Right lobe of liver (tissue), 6 donors: ENCODE data around the gene ITGA4. TPM values are rescaled to one million over a fixed set of nuclear protein-coding genes. Genes with fewer than 3 reads are reported as not detected.

Source experiments
- ATAC-seq, 4 donors: fragments of 200-7000 bp; cut with Tn5 transposase; one replicate each; pipeline ENCODE4 v1.9.1; 2020; ENCODE audit warnings: mild to moderate bottlenecking in 4 of 4, moderate library complexity in 4 of 4
- DNase-seq, 3 donors: peaks; one replicate each; pipeline ENCODE4 v3.0.0-alpha.2; 2020
- H3K27ac ChIP-seq, 3 donors: fragments of 200-600 bp; one replicate each; pipeline ENCODE4 v1.8.0; 2022
- H3K27me3 ChIP-seq, 2 donors: fragments of 200-600 bp; one replicate each; pipeline ENCODE4 v1.8.0; 2022
- H3K36me3 ChIP-seq, 4 donors: fragments of 200-600 bp; sonication (generic) in 1 of 4; one replicate each; pipeline versions ENCODE4 v1.5.1 to v1.8.0; 2017 to 2022; ENCODE audit warnings: control low read depth in 1 of 4
- H3K4me1 ChIP-seq, 4 donors: fragments of 200-600 bp; sonication (generic) in 1 of 4; one replicate each; pipeline versions ENCODE4 v1.5.1 to v1.8.0; 2017 to 2022; ENCODE audit warnings: control low read depth in 1 of 4
- H3K4me3 ChIP-seq, 3 donors: fragments of 200-600 bp; one replicate each; pipeline ENCODE4 v1.8.0; 2022
- H3K9me3 ChIP-seq, 4 donors: fragments of 200-600 bp; sonication (generic) in 1 of 4; one replicate each; pipeline versions ENCODE4 v1.5.1 to v1.8.0; 2017 to 2022; ENCODE audit warnings: control low read depth in 1 of 4
- POLR2A ChIP-seq: fragments of 450-650 bp; IDR thresholded peaks from one replicate; pipeline ENCODE4 v1.6.1; 2017; ENCODE audit warnings: antibody characterized with exemption, mild to moderate bottlenecking
- WGBS: methylation state at CpG from one replicate; pipeline ENCODE4 v1.1.6; 2018; ENCODE audit warnings: low coverage, low lambda C conversion rate; ENCODE audit not compliant: insufficient coverage; ENCODE audit errors: missing lambda C conversion rate; 5-methylcytosine and 5-hydroxymethylcytosine counted together
- intact Hi-C, 2 donors: fragments of 100-400 bp; cut with DNase I; formaldehyde crosslinking; loops; one replicate each; pipeline versions ENCODE4 v1.11.2 to v1.14.1; 2022
- total RNA-seq, 6 experiments: library from RNA; depleted of rRNA in 2 of 6; stranded (reverse); fragments of >200 nt in 2 of 6; fragmentation: NEBNext Ultra II Directional in 3 of 6; extraction: Animal tissue kit (Norgen Biotek cat#: 25700) in 3 of 6; gene quantifications; one replicate each; pipeline versions ENCODE4 v1.1.0 to v1.2.4, GENCODE V29; 2016 to 2023
- TF ChIP-seq, protein P1 (sequence below), 4 donors: fragments of 200-600 bp in 3 of 4; fragments of 450-650 bp in 1 of 4; IDR thresholded peaks; one replicate each; pipeline versions ENCODE4 v1.5.1 to v1.8.0; 2016 to 2022; ENCODE audit warnings: antibody characterized with exemption in 4 of 4, mild to moderate bottlenecking in 2 of 4
- donor health status: DM: no; HTN: yes; CAD: no.
- donor health status: DM: no; HTN: no; CAD: no.
- donor health status: DM: no; HTN: no; CAD: no.
- donor health status: DM: no; HTN: yes; CAD: no.
- donor health status: DM: no; HTN: yes; CAD: no.

Gene ITGA4
- total RNA-seq, 6 experiments from 2014 or later = 1.2 to 7.4 (median 3.6) TPM

DNA sequence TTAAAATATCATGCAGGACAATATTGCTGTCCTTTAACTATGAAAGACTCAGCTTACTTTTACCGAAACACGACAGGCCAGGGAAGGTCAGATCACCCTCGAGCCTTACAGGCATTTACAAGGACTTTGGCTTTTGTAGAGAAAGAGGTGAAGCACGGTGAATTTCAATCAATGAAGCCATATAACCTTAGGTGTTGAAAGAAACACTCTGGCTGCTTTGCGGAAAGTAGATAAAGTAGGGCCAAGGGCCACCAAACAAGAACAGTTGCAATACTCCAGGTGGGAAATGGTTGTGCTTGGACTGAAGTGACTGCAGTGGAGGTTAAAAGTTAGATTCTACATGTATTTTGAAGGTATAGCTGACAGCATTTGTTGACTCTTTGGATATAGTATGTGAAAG, 119.2 kb downstream of the ITGA4 start:
- TF ChIP-seq, protein P1, sequence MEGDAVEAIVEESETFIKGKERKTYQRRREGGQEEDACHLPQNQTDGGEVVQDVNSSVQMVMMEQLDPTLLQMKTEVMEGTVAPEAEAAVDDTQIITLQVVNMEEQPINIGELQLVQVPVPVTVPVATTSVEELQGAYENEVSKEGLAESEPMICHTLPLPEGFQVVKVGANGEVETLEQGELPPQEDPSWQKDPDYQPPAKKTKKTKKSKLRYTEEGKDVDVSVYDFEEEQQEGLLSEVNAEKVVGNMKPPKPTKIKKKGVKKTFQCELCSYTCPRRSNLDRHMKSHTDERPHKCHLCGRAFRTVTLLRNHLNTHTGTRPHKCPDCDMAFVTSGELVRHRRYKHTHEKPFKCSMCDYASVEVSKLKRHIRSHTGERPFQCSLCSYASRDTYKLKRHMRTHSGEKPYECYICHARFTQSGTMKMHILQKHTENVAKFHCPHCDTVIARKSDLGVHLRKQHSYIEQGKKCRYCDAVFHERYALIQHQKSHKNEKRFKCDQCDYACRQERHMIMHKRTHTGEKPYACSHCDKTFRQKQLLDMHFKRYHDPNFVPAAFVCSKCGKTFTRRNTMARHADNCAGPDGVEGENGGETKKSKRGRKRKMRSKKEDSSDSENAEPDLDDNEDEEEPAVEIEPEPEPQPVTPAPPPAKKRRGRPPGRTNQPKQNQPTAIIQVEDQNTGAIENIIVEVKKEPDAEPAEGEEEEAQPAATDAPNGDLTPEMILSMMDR (IDR thresholded peaks at IDR 0.05) = no peak
- TF ChIP-seq POLR2A = no peak
- intact Hi-C loops = loop anchor here (5.0 to 10.0 kb wide), 2 partner anchors 136 to 138 kb away; no protein-coding TSS in a partner anchor
- H3K4me3 ChIP-seq = no peak overlapping the region
- peaks cover 0 to 2% (median 0%) of the 10 kb centered on the region in 4 donors for H3K4me1 ChIP-seq
- no peaks in the 10 kb centered on the region for H3K9me3 ChIP-seq
- no peak overlapping the region for H3K27ac ChIP-seq
- no peaks in the 10 kb centered on the region for H3K27me3 ChIP-seq
- no peak for DNase-seq
- H3K36me3 ChIP-seq = no peaks in the 10 kb centered on the region
- ATAC-seq = no peak
- WGBS = 41% methylated on average over 5 of the region's 5 CpGs

DNA sequence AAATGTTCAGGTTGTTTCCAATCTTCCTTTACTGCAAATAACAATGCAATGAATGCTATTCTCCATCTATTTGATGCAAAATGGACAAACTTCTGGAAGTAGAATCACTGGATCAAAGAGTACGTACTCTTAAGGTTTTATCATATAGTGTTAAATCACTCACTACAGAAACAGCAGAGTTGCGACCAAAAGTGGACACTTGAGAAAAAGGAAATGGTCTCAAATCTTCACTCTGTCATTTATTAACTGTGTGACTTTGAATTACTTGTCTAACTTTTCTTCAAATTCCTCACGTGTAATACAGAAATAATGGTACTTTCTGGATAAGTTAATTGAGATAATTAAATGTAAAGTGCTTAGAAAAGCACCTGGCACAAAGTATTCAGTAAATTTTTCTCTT, 121.6 kb downstream of the ITGA4 start:
- H3K9me3 ChIP-seq = no peaks in the 10 kb centered on the region
- no peaks in the 10 kb centered on the region for H3K27me3 ChIP-seq
- DNase-seq (no peak), ATAC-seq (no peak)
- no peak overlapping the region for H3K4me3 ChIP-seq
- no peak overlapping the region for H3K27ac ChIP-seq
- intact Hi-C loops = loop anchor here (5.0 to 10.0 kb wide), 2 partner anchors 133 to 136 kb away; no protein-coding TSS in a partner anchor
- 50% methylated on average over 3 of the region's 3 CpGs for WGBS
- H3K36me3 ChIP-seq = no peaks in the 10 kb centered on the region
- H3K4me1 ChIP-seq = peaks cover 0 to 2% (median 0%) of the 10 kb centered on the region in 4 donors
- TF ChIP-seq, protein P1 (IDR thresholded peaks at IDR 0.05) = no peak
- no peak for TF ChIP-seq POLR2A

DNA sequence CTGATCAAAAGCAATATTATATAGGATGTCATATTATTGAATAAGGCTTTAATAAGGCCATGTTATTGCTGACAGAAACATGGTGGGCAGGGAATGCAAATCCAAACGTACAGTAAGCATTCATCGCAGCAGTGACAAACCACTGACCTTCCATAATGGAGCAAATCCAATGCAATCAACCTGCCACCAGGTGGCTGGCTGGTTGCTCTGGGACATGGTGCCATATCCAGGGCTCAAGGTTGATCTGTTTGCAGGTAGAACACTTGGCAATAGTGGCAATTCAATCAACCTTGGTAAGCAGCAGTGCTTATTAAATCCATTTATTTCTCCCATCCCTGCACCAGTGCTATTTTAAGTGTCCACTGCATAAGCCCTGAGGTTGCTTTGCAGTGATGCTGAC, 124.3 kb downstream of the ITGA4 start:
- H3K27ac ChIP-seq = no peak overlapping the region
- DNase-seq (no peak), ATAC-seq (no peak)
- TF ChIP-seq POLR2A = no peak
- TF ChIP-seq, protein P1 (IDR thresholded peaks at IDR 0.05) = no peak
- no peaks in the 10 kb centered on the region for H3K27me3 ChIP-seq
- H3K9me3 ChIP-seq = no peaks in the 10 kb centered on the region
- intact Hi-C loops = no loop called here
- H3K4me1 ChIP-seq = no peaks in the 10 kb centered on the region
- H3K36me3 ChIP-seq = no peaks in the 10 kb centered on the region
- WGBS = 61% methylated on average over 2 of the region's 2 CpGs
- no peak overlapping the region for H3K4me3 ChIP-seq

DNA sequence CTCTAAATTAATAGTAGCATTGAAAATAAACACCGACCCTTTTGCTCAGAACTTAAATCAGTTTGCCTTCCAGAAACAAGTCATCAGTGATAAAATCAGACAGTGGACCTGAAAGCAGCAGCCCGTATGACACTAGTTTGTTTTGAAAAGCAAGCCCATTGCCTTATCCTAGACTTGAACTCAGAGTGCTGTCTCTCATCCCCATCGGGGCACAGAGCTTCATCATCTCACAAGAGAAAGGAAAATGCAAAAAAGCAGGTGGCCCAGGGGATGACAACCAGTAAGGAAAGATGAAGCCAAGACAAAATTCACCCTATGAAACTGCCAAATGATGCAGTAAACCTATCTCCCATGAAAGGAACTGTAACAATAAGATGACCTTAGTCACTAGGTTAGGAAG, 128.5 kb downstream of the ITGA4 start:
- no peak for TF ChIP-seq POLR2A
- TF ChIP-seq, protein P1 (IDR thresholded peaks at IDR 0.05) = no peak
- 63% methylated on average over 3 of the region's 3 CpGs for WGBS
- H3K4me3 ChIP-seq = no peak overlapping the region
- H3K4me1 ChIP-seq = peaks cover 0 to 4% (median 2%) of the 10 kb centered on the region in 4 donors
- H3K27me3 ChIP-seq = no peaks in the 10 kb centered on the region
- DNase-seq (no peak), ATAC-seq (no peak)
- no peaks in the 10 kb centered on the region for H3K36me3 ChIP-seq
- no peak overlapping the region for H3K27ac ChIP-seq
- intact Hi-C loops = no loop called here
- H3K9me3 ChIP-seq = no peaks in the 10 kb centered on the region

Other genes starting within 250 kb of the ITGA4 start
- under 1 TPM in 1 of 6 experiments, not detected in 5; 0.37 TPM for gene CERKL, start 199.7 kb downstream of the ITGA4 start, total RNA-seq
- gene NEUROD1, start 223.1 kb downstream of the ITGA4 start, total RNA-seq = not detected